GM21528 (cell line): Measurements from ENCODE around the gene NEIL1.
"Not testable (repeated sequence)": the region's sequence is repeated elsewhere in the genome, so short reads cannot be mapped to it uniquely, and the experiment has no call there.

Experiments
- ATAC-seq: cut with Tn5 transposase; IDR thresholded peaks from one replicate; pipeline ENCODE4 v1.9.1; 2021; ENCODE audit warnings: mild to moderate bottlenecking, moderate library complexity; ENCODE audit not compliant: unreplicated experiment, low FRiP score

Gene NEIL1

DNA sequence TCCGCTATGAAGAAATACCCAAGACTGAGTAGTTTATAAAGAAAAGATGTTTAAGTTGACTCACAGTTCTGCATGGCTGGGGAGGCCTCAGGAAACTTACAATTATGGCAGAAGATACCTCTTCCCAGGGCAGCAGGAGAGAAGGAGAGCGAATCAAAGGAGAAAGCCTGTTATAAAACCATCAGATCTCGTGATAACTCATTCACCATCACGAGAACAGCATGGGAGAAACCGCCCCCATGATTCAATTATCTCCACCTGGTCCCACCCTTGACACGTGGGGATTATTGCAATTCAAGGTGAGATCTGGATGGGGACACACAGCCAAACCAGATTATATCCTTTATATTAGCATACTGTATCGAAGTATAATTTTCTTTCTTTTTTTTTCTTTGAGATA, 14.7 kb upstream of the NEIL1 start:
- ATAC-seq = not testable (repeated sequence)

DNA sequence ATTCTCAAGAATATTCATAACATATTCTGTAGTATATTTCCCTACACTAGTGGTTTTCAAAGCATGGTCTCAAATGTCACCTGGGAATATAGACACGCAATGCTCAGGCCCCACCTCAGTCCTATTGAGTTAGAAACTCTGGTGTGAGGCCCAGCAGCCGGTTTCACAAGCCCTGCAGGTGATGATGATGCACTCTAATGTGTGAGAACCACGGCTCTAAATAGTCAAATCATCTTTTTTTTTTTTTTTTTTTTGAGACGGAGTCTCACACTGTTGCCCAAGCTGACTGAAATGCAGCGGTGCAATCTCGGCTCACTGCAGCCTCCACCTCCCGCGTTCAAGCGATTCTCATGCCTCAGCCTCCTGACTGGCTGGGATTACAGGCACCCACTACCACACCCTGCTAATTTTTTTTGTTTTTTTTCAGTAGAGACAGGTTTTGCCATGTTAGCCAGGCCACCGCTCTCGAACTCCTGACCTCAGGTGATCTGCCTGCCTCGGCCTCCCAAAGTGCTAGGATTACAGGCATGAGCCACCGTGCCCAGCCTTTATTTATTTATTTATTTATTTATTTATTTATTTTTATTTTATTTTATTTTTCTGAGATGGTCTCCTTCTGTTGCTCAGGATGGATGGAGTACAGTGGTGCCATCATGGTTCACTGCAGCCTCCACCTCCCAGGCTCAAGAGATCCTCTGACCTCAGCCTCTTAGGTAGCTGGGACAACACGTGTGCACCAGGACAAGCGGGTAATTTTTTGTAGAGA, 13.0 kb upstream of the NEIL1 start:
- not testable (repeated sequence) for ATAC-seq

DNA sequence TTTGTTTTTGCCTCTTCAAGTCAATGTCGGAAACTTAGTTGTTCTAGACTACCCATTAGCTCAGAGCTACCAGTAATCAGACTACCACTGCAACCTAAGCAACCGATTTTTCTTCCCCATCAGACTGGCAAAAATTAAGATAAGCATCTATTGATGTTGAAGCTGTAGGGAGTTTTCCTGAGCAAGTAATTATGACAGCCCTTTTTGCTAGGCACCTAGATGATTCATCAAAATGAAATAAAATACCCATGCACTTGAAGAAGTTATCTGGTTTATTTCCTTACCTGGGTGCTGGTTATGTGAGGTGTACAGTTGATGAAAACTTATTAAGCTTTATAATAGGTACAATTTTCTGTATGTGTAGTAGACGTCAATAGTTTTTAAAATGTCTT, 11.5 kb upstream of the NEIL1 start:
- no peak for ATAC-seq

DNA sequence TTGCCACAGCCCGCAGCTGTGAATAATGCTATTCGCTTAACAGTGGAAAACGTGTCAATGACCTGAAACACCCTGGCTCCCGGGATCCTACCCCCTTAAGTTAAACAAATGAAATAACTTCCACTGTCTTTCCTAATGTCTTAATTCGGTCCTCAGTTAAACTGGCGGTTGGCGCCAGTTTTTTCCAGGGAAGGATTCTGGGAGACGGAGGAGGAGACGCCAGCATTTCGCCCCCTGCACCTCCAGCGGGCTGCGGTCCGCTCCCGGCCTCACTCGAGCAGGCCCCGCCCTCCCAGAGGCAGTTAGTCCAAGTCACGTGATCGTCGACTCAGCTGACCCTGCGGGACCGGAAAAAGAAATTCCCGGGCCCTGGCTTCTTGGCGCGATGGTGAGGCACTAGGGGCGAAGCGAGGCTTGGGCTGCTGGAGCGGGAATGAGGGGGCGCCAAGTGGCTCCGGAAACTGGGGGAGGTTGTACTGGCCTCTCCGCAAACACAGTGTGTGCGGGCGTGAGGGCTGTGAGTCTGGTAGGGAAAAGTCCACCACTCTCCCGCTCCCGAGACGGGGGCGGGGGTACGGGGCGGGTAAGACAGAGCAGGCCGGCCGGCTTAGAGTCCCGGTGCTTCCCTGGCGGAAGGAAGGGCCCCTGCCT, 11.0 kb upstream of the NEIL1 start, which contains the start of gene COMMD4:
Gene COMMD4, plus strand, starts transcription at position 359 of the 651 bp plus-strand sequence. Its CDS starts 27 bp downstream, at position 386.
- ATAC-seq = no peak

DNA sequence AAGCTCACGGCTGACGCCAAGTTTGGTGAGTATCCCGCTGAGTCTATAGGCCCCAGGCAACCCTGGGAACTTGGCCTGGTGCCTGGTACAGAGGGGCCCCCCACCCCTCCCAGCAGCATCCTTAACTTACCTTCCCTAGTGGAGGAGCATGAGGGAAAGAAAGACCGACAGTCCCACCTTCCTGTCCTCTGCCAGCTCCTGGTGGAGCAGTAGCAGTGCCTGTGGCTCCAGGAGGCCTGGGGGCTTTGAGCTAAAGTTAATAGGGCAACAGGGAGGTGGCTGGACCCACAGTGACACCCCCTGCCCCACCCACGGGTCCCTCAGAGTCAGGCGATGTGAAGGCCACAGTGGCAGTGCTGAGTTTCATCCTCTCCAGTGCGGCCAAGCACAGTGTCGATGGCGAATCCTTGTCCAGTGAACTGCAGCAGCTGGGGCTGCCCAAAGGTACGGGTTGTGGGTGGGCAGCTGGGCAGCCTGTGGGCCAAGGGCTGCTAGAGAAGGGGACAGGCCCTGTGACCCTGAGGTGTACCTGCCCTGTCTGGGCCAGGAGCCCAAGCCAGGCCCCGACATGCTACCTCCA, 8.1 kb upstream of the NEIL1 start:
- ATAC-seq = no peak

DNA sequence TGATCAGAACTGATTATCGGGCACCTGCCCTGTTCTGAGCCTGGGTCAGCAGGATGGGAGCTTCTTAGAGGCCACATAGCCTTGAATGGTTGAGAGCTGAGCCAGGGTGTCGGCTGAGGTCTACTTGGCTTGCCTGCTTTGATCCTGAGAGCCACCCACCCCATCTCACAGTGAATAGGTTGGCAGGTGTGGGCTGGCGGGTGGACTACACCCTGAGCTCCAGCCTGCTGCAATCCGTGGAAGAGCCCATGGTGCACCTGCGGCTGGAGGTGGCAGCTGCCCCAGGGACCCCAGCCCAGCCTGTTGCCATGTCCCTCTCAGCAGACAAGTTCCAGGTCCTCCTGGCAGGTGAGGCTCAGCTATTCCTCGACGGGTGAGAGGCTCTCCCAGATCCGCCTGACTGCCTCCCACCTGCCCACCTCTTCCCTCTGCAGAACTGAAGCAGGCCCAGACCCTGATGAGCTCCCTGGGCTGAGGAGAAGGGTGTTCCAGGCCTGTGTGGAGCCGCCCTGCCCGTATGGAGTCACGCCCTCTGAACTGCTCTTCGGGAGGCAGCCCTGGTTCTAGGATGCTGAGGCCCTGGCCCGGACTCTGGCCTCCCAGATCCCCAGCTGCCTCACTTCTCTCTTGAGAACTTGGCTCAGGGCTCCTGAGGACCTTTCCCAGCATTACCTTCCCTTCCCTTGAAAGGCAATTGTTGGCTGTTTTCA, 7.2 kb upstream of the NEIL1 start:
- ATAC-seq = no peak

DNA sequence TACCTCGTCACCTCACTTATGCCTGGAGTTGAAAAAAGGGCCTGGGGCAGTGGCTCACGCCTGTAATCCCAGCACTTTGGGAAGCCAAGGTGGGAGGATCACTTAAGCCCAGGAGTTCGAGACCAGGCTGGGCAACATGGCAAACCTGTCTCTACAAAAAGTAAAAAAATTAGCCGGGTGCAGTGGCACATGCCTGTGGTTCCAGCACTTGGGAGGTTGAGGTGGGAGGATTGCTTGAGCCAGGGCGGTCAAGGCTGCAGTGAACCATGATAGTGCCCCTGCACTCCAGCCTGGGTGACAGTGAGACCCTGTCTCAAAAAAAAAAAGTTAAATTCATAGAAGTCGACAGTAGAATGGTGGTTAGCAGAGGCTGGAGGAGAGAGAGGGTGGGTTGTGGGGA, 4.6 kb upstream of the NEIL1 start:
- no peak for ATAC-seq

DNA sequence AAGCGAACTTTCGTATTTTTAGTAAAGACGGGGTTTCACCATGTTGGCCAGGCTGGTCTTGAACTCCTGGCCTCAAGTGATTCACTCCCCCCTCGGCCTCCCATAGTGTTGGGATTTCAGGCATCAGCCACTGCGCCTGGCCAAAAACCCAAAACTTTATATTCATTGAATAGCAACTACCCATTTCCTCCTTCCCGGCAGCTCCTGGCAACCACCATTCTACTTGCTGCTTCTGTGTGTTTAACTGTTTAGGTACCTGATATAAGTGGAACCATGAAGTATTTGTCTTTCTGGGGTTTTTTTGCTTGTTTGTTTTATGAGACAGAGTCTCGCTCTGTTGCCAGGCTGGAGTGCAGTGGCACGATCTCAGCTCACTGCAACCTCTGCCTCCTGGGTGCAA, 2.9 kb upstream of the NEIL1 start:
- ATAC-seq = not testable (repeated sequence)

DNA sequence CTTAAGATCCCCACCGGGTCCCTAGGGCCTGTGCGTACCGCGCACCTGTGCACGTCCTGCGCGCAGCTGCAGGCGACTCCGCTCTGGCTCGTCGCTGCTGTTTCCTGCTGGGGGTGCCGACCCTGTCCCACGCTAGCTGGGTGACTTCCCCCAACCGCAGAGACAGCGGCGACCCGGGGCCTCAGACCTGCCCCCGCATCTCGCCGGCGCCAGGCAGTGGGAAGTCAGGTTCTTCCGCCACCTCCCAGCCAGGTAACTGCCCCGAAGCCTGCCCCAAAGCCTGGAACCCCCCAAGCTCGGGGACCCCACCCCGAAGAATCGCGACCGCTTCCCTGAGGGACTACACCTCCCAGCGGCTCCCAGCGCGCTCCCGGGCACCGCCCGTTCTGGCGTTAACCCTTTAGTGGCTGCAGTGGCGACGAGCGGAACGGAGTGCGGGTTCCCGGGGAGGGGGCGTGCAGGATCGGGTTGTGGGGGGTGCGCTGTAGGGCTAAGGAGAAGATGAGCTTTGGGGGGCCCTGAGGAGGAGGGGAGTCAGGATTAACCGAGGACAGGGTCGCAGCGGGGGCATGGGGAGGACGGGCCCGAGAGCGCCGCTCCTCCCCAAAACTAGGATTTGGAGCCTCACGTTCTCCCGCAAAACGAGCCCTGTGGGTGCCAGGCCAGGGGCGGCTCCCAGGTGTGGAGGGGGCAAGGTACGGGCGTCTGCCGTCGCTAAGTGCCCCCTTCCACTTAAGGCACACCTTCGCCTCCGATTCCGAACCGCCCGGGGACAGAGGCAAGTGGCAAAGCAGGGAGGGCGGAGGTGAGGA, 589 bp downstream of the NEIL1 start:
- no peak for ATAC-seq

DNA sequence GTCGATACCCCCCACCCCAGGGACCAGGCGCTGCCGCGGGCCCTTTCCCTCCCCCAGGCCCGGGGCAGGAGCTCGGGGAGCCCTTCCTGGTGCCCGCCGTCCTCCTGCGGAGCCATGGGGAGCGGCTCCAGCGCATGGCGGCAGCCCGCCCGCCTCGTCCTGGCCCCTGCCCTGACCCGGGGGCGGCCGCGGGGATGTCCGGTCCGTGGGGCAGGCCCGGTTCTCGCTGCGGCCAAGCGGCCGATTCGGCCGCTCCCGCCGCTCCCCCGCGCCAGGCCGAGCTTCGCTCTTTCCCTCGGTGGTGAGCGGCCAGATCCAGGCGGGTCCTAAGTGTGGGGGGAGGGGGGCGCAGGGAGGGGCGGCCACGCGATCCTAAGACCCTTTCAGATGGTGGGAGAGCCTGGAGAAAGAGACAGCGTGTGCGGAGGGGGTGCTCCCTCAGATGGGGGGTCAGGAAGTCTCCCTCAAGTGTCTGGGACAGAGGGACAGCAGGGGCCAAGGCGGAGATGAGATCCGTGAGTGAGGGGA, 1.3 kb downstream of the NEIL1 start:
- no peak for ATAC-seq

DNA sequence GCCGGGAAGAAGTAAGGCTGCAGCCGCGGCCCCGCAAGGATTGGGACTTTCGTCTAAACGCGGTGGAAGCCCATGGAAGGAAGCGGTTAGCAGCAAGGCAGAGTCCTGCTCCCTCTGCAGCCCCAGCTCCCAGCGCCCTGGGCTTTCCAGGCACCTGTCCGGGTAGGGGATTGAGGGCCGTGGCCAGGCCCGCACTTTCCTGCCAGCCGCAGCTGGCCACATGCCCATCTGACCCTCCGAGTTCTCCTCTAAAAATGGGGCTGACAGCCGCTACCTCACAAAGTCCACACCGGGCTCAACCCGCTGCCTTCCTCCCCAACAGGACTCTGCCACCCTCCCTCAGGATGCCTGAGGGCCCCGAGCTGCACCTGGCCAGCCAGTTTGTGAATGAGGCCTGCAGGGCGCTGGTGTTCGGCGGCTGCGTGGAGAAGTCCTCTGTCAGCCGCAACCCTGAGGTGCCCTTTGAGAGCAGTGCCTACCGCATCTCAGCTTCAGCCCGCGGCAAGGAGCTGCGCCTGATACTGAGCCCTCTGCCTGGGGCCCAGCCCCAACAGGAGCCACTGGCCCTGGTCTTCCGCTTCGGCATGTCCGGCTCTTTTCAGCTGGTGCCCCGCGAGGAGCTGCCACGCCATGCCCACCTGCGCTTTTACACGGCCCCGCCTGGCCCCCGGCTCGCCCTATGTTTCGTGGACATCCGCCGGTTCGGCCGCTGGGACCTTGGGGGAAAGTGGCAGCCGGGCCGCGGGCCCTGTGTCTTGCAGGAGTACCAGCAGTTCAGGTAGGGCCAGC, 1.9 kb downstream of the NEIL1 start:
- no peak for ATAC-seq

DNA sequence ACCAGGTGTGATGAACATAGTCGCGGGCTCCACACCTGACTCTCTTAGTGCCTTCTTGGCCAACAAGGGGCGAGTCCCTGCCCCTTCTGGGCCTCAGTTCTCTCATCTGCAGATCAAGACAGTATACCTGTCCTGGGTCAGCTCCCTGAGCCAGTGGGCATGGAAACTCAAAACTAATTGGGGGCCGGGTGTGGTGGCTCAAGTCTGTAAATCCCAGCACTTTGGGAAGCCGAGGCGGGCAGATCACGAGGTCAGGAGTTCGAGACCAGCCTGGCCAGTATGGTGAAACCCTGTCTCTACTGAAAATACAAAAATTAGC, 2.5 kb downstream of the NEIL1 start:
- not testable (repeated sequence) for ATAC-seq

DNA sequence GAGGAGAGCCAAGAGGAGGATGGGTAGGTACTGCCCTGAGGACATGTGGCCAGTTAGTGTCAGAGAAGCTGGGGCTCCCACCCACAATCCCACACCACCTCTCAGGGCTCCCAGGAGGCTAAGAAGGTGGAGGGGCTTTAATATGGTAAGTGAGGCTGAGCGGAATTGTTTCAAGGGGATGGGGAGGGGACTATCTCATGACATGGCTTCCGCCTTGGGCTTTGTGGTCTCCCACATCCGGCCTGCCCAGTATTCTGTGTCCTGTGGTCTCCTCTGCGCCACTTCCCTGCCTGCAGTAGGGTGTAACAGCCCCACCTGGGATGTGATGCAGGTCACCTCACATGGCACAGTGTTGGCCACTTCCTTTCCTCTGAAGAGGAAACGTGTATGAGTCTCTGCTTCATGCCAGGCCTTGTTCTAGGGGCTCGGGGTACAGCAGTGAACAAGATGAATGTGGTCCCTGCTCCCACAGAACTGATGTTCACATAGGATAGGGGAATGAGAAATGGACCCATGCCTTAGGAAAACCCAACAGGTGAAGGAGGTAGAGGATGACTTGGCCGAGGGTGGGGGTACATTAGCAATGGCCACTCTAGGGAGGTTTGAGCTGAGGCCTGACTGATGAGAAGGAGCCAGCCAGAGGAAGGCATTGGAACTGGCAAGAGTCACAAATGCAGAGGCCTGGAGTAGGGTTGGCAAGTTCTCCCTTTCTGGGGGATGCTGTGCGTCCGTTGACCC, 3.2 kb downstream of the NEIL1 start:
- ATAC-seq = no peak

DNA sequence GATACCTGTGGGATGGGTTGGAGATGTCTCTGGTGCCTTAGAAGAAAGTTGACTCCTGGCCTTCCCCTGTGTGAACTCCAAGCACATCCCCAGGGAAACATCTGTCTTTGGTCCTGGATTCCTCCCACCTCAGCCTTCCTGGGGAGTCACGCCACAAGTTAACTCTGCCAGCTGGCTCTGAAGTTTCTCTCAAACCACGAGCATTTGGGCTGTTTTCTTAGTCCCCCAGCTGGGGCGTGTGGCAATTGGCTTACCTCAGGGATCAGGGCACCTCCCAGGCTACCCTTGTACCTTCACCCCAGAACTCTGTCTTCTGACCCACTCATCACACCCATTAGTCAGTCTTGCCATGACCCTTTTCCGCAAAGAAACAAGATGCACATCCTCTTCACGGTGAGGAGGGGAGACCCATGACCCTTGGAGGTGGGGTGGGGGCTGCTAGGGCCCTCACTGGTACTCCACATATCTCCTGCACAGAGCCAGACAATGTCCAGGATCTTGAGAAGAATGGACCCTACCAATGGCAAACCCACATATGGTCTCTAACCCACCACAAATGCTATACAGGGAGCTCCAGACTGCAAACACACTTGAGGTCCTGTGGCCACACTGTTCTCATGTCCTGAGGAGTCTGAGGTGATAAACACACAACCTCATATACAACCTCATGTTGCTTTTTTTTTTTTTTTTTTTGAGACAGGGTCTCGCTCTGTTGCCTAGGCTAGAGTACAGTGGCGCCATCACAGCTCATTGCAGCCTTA, 3.9 kb downstream of the NEIL1 start:
- ATAC-seq = no peak

DNA sequence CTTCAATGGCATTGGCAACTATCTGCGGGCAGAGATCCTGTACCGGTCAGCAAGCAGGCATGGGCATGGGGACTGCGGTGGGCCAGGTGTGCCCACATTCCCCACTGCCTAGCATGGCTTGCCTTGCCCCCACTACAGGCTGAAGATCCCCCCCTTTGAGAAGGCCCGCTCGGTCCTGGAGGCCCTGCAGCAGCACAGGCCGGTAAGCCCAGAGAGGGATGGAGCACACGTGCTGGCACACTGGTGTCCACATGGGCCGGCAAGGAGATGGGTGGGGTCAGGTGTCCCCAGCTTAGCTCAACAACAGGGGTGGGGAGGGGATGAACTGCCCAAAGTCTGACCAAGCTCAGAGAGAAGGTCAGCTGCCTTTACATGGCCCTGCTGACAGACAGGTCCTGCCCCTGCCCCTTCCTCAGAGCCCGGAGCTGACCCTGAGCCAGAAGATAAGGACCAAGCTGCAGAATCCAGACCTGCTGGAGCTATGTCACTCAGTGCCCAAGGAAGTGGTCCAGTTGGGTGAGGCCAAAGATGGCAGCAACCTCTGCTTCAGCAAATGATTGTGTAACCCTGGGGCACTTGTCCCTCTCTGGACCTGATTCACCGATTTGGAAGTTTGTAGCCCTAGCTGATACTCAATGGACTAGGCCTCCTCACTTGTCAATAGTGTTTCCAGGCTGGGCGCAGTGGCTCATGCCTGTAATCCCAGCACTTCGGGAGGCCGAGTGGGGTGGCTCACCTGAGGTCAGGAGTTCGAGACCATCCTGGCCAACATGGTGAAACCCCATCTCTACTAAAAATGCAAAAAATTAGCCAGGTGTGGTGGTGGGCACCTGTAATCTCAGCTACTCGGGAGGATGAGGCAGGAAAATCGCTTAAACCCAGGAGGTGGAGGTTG, 5.6 kb downstream of the NEIL1 start:
- no peak for ATAC-seq

DNA sequence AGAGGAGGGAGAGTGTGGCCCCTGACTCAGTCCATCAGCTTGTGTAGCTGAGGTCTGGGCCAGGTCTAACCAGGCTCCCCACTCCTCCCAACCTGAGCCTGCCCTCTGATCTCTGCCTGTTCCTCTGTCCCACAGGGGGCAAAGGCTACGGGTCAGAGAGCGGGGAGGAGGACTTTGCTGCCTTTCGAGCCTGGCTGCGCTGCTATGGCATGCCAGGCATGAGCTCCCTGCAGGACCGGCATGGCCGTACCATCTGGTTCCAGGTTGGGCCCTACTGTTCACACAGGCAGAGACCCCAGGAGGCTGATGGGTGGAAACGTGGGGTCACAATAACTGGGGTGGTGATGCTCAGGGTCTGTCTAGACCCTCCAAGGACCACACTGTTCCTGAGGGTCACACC, 6.8 kb downstream of the NEIL1 start:
- ATAC-seq = no peak

DNA sequence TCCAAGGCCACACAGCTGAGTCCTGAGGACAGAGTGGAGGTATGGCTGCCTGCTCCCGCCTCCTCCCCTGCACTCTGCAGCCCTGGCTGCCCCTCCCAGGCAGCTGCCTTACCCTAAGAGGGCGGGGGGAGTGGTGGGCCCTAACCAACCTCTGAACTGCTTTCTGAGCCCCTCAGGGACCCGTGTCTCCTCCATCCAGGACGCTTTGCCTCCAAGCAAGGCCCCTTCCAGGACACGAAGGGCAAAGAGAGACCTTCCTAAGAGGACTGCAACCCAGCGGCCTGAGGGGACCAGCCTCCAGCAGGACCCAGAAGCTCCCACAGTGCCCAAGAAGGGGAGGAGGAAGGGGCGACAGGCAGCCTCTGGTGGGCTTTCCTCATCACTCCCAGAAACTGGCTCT, 7.6 kb downstream of the NEIL1 start:
- ATAC-seq = no peak
